CD14-positive monocyte (primary cell): ENCODE results near the gene SAP30L. TPM values are rescaled to one million over a fixed set of nuclear protein-coding genes. Genes with fewer than 3 reads are reported as not detected.

Experiments used
- DNase-seq, 3 donors: peaks; one replicate each; pipeline ENCODE4 v3.0.0-alpha.2; 2011 to 2022
- H2AFZ ChIP-seq: 2 replicates; pipeline ENCODE4 v1.6.0; 2012; ENCODE audit warnings: mild to moderate bottlenecking, low read depth, low read length, inconsistent platforms; ENCODE audit not compliant: insufficient read depth, poor library complexity, severe bottlenecking
- H3K27ac ChIP-seq, 2 donors: 1 replicate in 1 of 2; 2 replicates in 1 of 2; pipeline ENCODE4 v1.5.1; 2012 to 2013; ENCODE audit warnings: low read length in 2 of 2, control low read depth in 1 of 2, inconsistent platforms in 1 of 2, low read depth in 1 of 2, mild to moderate bottlenecking in 1 of 2
- H3K27me3 ChIP-seq, 2 donors: one replicate each; pipeline versions ENCODE4 v1.6.0 to v1.6.1; 2011 to 2013; ENCODE audit warnings: low read length in 2 of 2; ENCODE audit not compliant: control insufficient read depth in 2 of 2, insufficient read depth in 2 of 2
- H3K36me3 ChIP-seq, 2 donors: replicated peaks in 1 of 2; 1 replicate in 1 of 2; 2 replicates in 1 of 2; pipeline versions ENCODE4 v1.5.1 to v1.6.1; 2012 to 2013; ENCODE audit warnings: low read length in 2 of 2, control low read depth in 1 of 2, inconsistent platforms in 1 of 2, mild to moderate bottlenecking in 1 of 2; ENCODE audit not compliant: insufficient read depth in 2 of 2, control insufficient read depth in 1 of 2
- H3K4me1 ChIP-seq, 2 donors: 1 replicate in 1 of 2; 2 replicates in 1 of 2; pipeline versions ENCODE4 v1.5.1 to v1.6.1; 2012 to 2013; ENCODE audit warnings: low read length in 2 of 2, control low read depth in 1 of 2, inconsistent platforms in 1 of 2, mild to moderate bottlenecking in 1 of 2, moderate library complexity in 1 of 2; ENCODE audit not compliant: insufficient read depth in 2 of 2, control insufficient read depth in 1 of 2
- H3K4me2 ChIP-seq: replicated peaks from 2 replicates; pipeline ENCODE3; 2012; ENCODE audit warnings: low read length, moderate library complexity, mild to moderate bottlenecking; ENCODE audit not compliant: poor library complexity, severe bottlenecking; ENCODE audit errors: extremely low read depth
- H3K4me3 ChIP-seq, 3 experiments: fragments of 200-600 bp in 1 of 3; sonication (generic) in 1 of 3; replicated peaks in 1 of 3; 1 replicate in 2 of 3; 2 replicates in 1 of 3; pipeline ENCODE4 v1.5.1; 2011 to 2013; ENCODE audit warnings: low read length in 3 of 3, mild to moderate bottlenecking in 3 of 3, control low read depth in 2 of 3, low read depth in 2 of 3, inconsistent platforms in 1 of 3, moderate library complexity in 1 of 3
- H3K79me2 ChIP-seq: 2 replicates; pipeline ENCODE4 v1.6.0; 2012; ENCODE audit warnings: mild to moderate bottlenecking, control low read depth, inconsistent platforms, low read length, moderate library complexity; ENCODE audit not compliant: insufficient read depth
- H3K9ac ChIP-seq: 2 replicates; pipeline ENCODE4 v1.6.0; 2017; ENCODE audit warnings: low read length, mild to moderate bottlenecking; ENCODE audit not compliant: insufficient read depth, poor library complexity, severe bottlenecking
- H3K9me3 ChIP-seq, 2 donors: replicated peaks in 1 of 2; 1 replicate in 1 of 2; 2 replicates in 1 of 2; pipeline versions ENCODE4 v1.5.1 to v1.6.1; 2012 to 2013; ENCODE audit warnings: low read length in 2 of 2, control low read depth in 1 of 2; ENCODE audit not compliant: control insufficient read depth in 1 of 2, insufficient read depth in 1 of 2
- H4K20me1 ChIP-seq: 2 replicates; pipeline ENCODE4 v1.6.0; 2012; ENCODE audit warnings: mild to moderate bottlenecking, low read length, control low read depth, moderate library complexity; ENCODE audit not compliant: insufficient read depth
- H3K27ac Mint-ChIP-seq, 7 donors: one replicate each; pipeline ENCODE4 v1.8.0; 2020; ENCODE audit warnings: mild to moderate bottlenecking in 7 of 7, mixed read lengths in 7 of 7, moderate library complexity in 6 of 7, inconsistent platforms in 2 of 7
- H3K27me3 Mint-ChIP-seq, 3 donors: one replicate each; pipeline ENCODE4 v1.8.0; 2021 to 2022; ENCODE audit warnings: low read depth in 3 of 3, mild to moderate bottlenecking in 3 of 3, mixed read lengths in 3 of 3, moderate library complexity in 3 of 3, inconsistent platforms in 1 of 3
- H3K36me3 Mint-ChIP-seq, 2 donors: one replicate each; pipeline ENCODE4 v1.8.0; 2020; ENCODE audit warnings: mixed read lengths in 2 of 2, inconsistent platforms in 1 of 2, mild to moderate bottlenecking in 1 of 2
- H3K4me1 Mint-ChIP-seq: one replicate; pipeline ENCODE4 v1.8.0; 2020; ENCODE audit warnings: mild to moderate bottlenecking, mixed read lengths
- H3K4me3 Mint-ChIP-seq, 2 donors: one replicate each; pipeline ENCODE4 v1.8.0; 2020; ENCODE audit warnings: mild to moderate bottlenecking in 2 of 2, mixed read lengths in 2 of 2, moderate library complexity in 1 of 2
- H3K9me3 Mint-ChIP-seq, 7 donors: one replicate each; pipeline ENCODE4 v1.8.0; 2020 to 2022; ENCODE audit warnings: mixed read lengths in 7 of 7, mild to moderate bottlenecking in 6 of 7, moderate library complexity in 6 of 7, inconsistent platforms in 2 of 7
- CTCF ChIP-seq: fragments of 200-600 bp; IDR thresholded peaks from one replicate; pipeline ENCODE4 v1.8.0; 2022; ENCODE audit warnings: antibody characterized with exemption, mild to moderate bottlenecking
- whole genome bisulfite sequencing: methylation state at CpG from one replicate; pipeline ENCODE4 v1.1.5; 2013; ENCODE audit warnings: missing lambda C conversion rate; ENCODE audit not compliant: insufficient coverage; 5-methylcytosine and 5-hydroxymethylcytosine counted together
- intact Hi-C, 2 donors: fragments of 100-400 bp; cut with micrococcal nuclease; formaldehyde crosslinking; loops; one replicate each; pipeline versions ENCODE4 v1.15.0 to v1.15.1; 2023
- polyA plus RNA-seq, 3 donors: library from polyadenylated mRNA; depleted of rRNA in 1 of 3; unstranded in 2 of 3; stranded (reverse) in 1 of 3; fragments of 300-500 nt in 2 of 3; fragments of >200 nt in 1 of 3; fragmentation: Illumina TruSeq in 2 of 3; gene quantifications; 1 replicate in 2 of 3; 2 replicates in 1 of 3; pipeline ENCODE4 v1.2.3, GENCODE V29; 2012 to 2021

Gene SAP30L
- polyA plus RNA-seq, 3 donors, result 21.1 to 36.1 (median 29.4) TPM

- Mint-ChIP-seq H3K36me3 (peaks cover 6 to 9% of the 10 kb centered on the region in 2 donors), H3K27ac (peak overlapping the region in 1 of 7 donors; percentile 4), H3K4me1 (peaks cover 54% of the 10 kb centered on the region), H3K9me3 (peaks cover 0 to 30% (median 11%) of the 10 kb centered on the region in 7 donors), H3K27me3 (peaks cover 92 to 98% (median 96%) of the 10 kb centered on the region in 3 donors), H3K4me3 (peak overlapping the region in 1 of 2 donors; percentile 81)
- H3K36me3 ChIP-seq, result no peaks in the 10 kb centered on the region
- WGBS, result 7% methylated on average over 33 of the region's 40 CpGs
- no peak for DNase-seq
- H3K9ac ChIP-seq, result no peak overlapping the region
- no peak overlapping the region for H3K4me3 ChIP-seq
- no peak overlapping the region for H3K4me2 ChIP-seq
- no peak overlapping the region for H3K27ac ChIP-seq
- H3K27me3 ChIP-seq, result peaks cover 87 to 99% of the 10 kb centered on the region in 2 donors
- peaks cover 10 to 26% of the 10 kb centered on the region in 2 donors for H3K4me1 ChIP-seq
- intact Hi-C loops, result no loop called here
- H3K79me2 ChIP-seq, result no peaks in the 10 kb centered on the region
- H3K9me3 ChIP-seq, result peaks cover 0 to 62% of the 10 kb centered on the region in 2 donors
- TF ChIP-seq CTCF, result no peak
- no peak overlapping the region for H2AFZ ChIP-seq
- no peaks in the 10 kb centered on the region for H4K20me1 ChIP-seq
Measured at GRCh38 chr5:154473581-154474283, 27.9 kb downstream of the SAP30L start.

DNA sequence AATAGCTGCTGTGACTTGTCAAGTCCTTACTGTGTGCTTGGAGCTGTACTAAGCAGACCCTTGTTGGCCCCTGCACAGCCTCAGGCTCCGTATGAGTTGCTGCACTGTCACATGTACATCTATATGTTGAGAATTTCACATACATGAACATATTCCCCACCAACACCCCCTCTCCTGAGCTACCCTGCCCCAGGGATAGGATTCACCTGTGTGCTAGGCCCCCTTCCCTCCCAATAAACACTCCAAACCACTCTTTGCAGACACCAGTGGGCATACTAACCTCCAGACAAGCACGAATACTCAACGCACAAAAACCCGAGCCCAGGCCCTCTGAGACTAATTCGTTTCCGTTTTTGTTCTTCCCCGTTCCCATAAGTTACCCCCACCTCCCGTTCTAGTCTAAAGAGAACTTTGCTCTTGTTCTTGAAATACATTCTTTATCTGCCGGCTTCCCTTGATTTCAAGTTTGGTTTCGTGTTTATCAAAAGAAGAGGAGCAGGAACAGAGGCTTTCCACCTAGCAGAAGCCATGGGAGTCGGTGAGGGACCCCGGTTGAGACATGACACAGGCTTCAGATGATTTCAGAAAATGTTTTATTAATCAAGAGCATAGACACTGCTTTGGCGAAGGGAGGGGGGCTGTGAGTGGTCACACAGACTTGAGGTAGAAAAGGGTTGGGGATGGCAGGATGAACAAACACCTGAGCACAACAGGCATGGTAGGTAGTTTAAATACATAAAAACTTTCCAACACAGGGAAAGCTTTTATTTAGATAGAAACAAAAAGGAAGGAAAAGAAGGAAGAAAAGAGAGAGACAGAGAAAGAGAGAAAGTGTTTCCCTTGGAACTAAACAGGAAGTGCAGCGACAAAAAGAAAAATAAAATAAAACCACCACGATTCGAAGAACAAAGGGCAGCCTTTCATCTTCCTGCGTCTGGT is 28.9 kb downstream of the SAP30L start:
- Histone ChIP-seq H4K20me1 (no peaks in the 10 kb centered on the region), H3K4me2 (no peak overlapping the region), H3K27ac (no peak overlapping the region), H3K36me3 (no peaks in the 10 kb centered on the region), H3K27me3 (peaks cover 94 to 100% of the 10 kb centered on the region in 2 donors), H3K4me3 (no peak overlapping the region), H3K9me3 (peaks cover 0 to 71% of the 10 kb centered on the region in 2 donors), H2AFZ (no peak overlapping the region), H3K9ac (no peak overlapping the region), H3K4me1 (peaks cover 10 to 26% of the 10 kb centered on the region in 2 donors), H3K79me2 (no peaks in the 10 kb centered on the region)
- DNase-seq, result no peak
- Mint-ChIP-seq H3K9me3 (peaks cover 0 to 39% (median 15%) of the 10 kb centered on the region in 7 donors), H3K4me1 (peaks cover 59% of the 10 kb centered on the region), H3K27ac (no peak overlapping the region), H3K4me3 (peak overlapping the region in 1 of 2 donors; percentile 81), H3K36me3 (peaks cover 8 to 12% of the 10 kb centered on the region in 2 donors), H3K27me3 (peaks cover 97 to 98% (median 97%) of the 10 kb centered on the region in 3 donors)
- no peak for TF ChIP-seq CTCF
- intact Hi-C loops, result no loop called here
- WGBS, result 7% methylated on average over 9 of the region's 17 CpGs
